Amniotic stem cell (primary cell): Measurements from ENCODE around the gene IGFBPL1.
"Not testable (repeated sequence)": the region's sequence is repeated elsewhere in the genome, so short reads cannot be mapped to it uniquely, and the experiment has no call there.

Experiments used
- DNase-seq: peaks from one replicate; lab custom pipeline; 2025; lab: John Stamatoyannopoulos, UW

IGFBPL1 gene

GRCh38 chr9:38399191-38399590 lies 25.1 kb downstream of the IGFBPL1 start:
- DNase-seq, result not testable (repeated sequence)

GRCh38 chr9:38396371-38396671 lies 27.9 kb downstream of the IGFBPL1 start:
- DNase-seq, result no peak

DNA sequence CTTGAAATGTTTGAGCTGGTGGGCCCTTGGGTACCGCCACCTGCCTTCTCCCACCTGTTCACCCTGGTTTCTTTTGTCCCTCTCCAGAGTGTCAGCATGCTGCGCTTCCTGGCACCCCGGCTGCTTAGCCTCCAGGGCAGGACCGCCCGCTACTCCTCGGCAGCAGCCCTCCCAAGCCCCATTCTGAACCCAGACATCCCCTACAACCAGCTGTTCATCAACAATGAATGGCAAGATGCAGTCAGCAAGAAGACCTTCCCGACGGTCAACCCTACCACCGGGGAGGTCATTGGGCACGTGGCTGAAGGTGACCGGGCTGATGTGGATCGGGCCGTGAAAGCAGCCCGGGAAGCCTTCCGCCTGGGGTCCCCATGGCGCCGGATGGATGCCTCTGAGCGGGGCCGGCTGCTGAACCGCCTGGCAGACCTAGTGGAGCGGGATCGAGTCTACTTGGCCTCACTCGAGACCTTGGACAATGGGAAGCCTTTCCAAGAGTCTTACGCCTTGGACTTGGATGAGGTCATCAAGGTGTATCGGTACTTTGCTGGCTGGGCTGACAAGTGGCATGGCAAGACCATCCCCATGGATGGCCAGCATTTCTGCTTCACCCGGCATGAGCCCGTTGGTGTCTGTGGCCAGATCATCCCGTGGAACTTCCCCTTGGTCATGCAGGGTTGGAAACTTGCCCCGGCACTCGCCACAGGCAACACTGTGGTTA lies 28.4 kb downstream of the IGFBPL1 start:
- no peak for DNase-seq

GRCh38 chr9:38394416-38394815 lies 29.8 kb downstream of the IGFBPL1 start:
- no peak for DNase-seq

- no peak for DNase-seq
Measured at GRCh38 chr9:38393128-38393796, 31.0 kb downstream of the IGFBPL1 start.

- DNase-seq, result peak; percentile 60
Measured at GRCh38 chr9:38392235-38393127, 31.8 kb downstream of the IGFBPL1 start, which contains the start of gene ALDH1B1. Gene ALDH1B1, plus strand, starts transcription at chr9:38392702. Its CDS starts 3,047 bp downstream, at chr9:38395749.

DNA sequence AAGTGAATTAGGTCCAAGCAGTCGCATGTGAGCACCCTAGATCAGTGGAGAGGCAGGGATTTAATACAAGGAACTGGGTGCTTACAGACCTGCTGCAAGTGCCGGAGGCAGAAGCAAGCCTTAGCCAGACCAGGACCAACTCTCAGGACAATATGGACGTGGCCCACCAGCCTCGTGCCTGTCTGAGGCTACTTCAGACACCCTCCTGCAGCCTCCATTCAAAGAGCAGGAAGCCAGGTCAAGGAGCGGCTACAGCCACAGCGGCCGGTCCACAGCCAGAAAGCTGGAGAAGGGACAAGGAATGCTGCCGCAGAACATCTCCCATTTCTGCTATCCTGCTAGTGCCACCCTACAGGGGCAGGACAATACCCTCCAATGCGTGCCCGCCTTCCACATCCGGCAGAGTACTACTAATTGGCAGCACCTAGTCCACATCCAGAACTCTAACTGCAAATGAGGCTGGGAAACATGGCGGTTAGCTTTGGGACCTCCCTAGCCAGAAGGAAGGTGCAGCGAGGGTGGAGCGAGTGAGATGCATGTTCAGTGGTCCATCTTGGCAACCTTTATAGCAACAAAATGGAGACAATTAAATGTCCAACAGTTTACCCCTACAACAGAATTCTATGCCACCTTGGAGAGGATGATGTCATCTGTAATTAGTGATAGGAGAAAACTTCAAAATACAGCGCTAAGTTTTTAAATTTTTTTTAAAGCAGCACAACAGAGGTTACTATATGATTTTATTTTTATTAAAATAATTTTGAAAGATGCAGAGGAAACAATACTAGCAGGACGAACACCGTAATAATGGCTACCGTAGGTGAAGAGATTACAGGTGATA lies 32.8 kb downstream of the IGFBPL1 start:
- DNase-seq, result no peak

- DNase-seq, result no peak
Measured at GRCh38 chr9:38390851-38391250, 33.4 kb downstream of the IGFBPL1 start.

- DNase-seq, result no peak
Measured at GRCh38 chr9:38390442-38390841, 33.8 kb downstream of the IGFBPL1 start.

DNA sequence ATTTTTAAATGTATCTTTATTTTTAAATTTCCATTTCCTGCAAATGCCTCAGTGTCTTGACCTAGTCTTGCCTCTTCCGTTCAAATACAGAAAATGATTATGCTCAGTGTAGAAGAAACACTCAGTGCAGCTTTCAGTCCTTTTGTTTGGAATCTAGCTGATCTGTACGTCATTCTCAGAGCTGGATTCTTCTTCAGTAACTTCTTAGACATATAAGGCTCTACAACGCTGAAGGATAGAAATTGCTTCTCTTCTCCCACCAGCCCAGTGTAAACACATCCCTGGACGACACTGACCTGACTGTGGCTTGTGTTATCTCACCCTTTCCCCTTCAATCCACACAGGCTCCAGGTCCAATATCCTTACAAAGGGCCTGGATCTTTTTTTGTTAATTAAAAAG lies 34.9 kb downstream of the IGFBPL1 start:
- DNase-seq, result no peak

DNA sequence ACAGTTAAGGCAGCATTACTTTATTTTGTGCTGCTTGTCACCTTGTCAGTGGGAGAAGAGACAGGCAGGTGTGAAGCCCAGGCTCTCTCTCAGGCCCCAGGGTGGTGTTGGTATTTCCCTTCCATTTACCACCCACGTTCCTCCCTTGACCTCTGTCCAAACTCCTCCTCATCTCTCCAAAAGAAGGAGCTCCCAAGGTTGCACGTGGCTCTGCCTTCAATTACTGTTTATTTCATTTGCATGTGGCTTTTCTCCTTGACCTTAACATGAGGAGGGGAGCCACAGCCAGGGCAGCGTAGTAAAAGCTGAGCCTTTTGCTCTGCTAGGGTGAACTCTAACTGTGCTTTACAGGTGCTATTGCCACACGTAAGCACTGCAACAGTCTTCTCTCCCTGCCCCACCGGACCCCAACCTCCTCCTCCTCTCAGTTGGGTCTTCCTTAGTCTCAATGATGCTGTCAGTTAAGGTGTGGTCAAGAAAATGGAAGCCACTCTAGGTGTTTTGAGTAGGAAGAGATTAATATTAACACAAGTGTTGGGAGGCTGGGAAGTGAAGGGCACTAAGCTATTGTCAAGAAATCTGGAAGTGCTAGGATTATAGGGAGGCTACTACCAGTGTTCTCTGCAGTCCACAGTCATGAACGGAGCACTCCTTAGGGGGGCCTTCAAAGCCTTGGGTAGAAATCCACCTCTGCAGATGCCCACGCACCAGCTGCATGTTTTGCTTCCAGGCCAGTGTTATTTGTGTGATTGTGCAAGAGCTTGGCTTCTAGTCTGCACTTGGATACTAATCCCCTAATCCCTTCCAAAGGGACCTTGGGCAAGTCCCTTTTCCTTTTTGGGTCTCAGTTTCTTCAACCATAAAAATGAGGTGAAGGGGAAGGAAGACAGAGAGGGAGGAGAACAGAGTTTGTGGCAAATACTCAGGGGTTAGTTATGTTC lies 35.7 kb downstream of the IGFBPL1 start:
- no peak for DNase-seq

- DNase-seq, result no peak
Measured at GRCh38 chr9:38387751-38388150, 36.5 kb downstream of the IGFBPL1 start.

DNA sequence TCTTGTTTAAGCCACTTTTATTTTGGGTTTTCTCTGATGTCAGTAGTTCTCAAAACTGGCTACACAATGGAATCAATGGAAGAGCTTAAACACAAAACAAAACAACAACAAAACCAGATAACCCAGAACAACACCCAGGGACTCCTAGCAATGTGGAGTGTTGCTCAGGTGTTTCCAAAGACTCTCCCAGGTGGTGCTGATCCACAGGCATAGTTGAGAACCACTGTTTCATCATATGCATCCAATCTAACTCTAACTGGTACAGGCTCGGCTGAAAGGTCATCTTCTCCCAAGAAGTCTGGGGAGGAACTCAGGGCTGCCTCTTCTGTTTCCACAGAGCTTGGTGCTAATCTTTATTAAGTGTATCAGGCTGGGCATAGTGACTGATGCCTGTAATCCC lies 37.2 kb downstream of the IGFBPL1 start:
- no peak for DNase-seq

GRCh38 chr9:38386319-38386895 lies 37.8 kb downstream of the IGFBPL1 start:
- DNase-seq, result no peak

- DNase-seq, result no peak
Measured at GRCh38 chr9:38385896-38386295, 38.4 kb downstream of the IGFBPL1 start.

DNA sequence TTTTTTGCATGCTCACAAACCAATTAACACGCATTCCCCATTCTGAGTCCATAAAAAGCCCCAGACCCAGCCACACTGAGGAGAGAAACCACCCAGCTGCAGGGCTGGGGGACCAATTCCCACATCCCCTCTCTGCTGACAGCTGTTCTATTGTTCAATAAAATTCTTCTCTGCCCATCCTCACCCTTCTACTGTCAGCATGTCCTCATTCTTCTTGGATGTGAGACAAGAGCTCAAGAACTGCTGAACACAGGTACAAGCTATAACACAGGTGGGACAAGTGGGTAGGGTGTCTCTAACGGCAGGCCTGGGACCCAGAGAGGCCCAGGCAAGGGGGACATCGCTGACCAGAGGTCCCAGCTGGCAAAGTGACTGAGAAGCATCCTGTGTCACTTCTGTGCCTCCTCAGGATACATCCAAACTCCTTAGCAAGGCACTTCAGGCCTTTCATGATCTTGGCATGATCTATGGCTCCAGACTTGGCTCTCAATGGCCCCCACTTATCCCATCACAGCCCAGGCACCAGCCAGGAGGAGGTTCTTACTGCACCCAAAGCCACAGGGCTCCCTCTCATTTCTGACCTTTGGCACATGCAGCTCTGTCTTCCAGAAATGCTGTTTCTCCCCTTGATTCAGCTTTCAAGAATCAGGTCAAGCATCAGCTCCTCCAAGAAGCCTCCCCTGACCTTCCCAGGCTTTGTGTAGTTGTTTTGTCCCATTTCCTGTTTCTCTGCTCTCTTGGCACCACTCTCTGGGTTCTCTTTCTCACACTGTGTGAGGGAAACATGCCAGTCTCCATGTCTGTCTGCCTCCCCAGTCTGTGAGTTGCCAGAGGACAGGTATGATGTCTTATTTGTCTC lies 39.0 kb downstream of the IGFBPL1 start:
- DNase-seq, result no peak

DNA sequence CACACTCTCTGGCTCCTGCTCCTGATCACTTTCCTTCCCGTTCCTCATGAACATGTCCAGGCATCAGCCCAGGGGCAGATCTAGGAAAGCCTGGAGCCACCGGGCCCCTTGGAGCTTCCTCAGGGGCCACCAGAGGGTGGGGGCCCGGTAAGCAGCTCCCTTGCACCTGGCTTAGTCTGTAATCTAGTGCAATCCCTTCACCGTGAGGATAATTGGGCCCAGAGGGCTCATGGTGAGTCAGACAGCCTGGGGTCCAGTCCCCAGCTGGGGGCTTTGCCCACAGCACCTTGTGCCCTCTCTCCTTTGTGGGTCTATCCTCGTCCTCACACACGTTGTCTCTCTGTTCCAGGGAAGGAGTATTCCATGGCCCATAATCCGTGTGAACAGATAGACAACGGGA lies 42.1 kb downstream of the IGFBPL1 start:
- DNase-seq, result no peak

DNA sequence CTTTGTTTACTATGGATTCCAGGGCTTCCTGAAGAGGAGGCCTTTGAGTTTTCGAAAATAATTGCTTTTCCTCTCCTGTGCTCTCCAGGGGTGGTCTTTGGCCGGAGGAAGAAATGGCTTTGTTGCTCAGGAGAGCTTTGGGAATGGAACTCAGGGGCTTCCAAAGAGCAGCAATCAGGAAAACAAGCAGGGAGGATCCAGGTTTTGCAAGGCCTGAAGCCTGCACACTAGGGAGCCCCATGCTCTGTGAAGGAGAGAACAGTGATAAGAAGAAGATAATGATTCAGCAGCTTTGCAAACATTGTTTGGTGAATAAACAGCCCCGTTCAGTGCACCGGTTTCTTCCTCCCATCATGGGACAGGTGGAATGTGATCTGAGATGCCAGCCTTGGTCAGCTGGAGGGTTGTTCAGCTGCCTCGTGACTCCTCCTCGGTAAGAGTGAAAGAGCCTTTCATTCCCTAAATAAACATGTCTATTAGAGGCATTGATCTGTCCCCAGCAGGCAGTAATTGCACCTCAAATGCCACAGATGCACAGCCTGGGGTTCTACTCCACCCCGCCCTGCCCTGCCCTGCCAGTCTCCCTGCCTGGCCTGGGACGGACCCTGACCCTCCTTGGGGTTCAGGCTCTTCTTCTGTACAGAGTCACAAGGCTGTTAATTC lies 43.3 kb downstream of the IGFBPL1 start:
- DNase-seq, result no peak
